GM21786 (cell line): ENCODE measurements around the gene MTHFD1.
A peak's percentile ranks its signal among the peaks of the same experiment; 100 is the strongest.

Experiments used
- ATAC-seq: cut with Tn5 transposase; IDR thresholded peaks from one replicate; pipeline ENCODE4 v1.9.1; 2021; ENCODE audit not compliant: unreplicated experiment

MTHFD1 gene

GRCh38 chr14:64488590-64489099 lies 100.5 kb downstream of the MTHFD1 start:
- ATAC-seq = no peak

GRCh38 chr14:64491637-64492036 lies 103.5 kb downstream of the MTHFD1 start:
- no peak for ATAC-seq

- ATAC-seq = no peak
Observed at GRCh38 chr14:64493455-64493854, 105.3 kb downstream of the MTHFD1 start.

DNA sequence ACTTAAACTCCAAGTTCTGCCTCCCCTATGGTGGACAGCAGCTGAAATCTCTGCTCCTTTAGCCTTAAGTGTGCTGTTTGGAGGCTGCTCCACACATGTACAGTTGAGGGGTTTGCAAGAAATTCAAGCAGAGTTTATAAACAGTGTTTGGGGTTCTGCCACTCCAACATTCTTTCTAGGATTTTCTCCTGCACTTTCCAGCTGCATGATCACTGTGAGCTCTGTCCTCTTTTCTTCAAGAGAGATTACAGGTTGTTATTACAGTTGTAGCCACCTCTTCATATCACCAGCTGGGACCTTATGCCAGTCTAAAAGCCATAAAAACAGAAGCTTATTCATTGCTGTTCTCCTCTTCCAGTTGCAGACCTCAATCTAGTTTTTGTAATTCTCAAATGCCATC lies 107.1 kb downstream of the MTHFD1 start:
- ATAC-seq = no peak

GRCh38 chr14:64496764-64497163 lies 108.6 kb downstream of the MTHFD1 start:
- ATAC-seq = no peak

DNA sequence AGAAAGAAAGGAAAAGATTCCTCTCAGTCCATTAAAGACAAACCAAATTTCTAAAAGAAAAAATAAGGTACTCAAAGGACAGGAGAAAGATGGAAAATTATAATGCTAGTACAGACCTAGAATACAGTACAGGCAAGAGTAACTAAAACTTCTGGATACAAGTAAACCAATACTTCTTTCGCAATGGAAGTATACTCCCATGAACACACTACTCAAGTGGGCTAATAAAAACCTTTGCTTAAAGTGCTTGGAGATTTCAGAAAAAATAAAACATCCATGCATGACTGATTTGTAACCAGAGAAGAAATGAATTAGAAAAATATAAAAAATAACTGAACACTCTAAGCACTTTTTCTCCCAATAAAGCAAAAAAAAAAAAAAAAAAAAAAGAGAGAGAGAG lies 111.9 kb downstream of the MTHFD1 start:
- ATAC-seq = no peak

- ATAC-seq = no peak
Observed at GRCh38 chr14:64501411-64502171, 113.4 kb downstream of the MTHFD1 start.

DNA sequence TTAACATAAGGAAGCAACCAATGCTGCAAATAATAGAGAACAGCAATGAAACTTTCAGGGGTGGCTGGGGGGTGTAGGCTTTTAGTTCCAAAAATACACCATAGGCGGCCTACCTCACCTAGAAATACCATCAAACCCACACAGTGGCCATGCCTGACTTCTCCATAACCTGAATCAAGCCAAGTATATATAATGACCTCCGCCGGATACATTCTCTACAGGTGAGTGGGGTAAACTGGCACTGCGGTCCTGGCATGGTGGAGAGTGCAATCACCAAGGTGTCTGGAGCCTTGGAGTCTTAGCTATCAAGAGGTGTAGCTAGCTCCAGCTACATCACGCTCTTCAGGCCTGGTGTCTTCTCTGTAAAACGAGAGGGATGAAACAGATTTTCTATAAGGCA lies 114.3 kb downstream of the MTHFD1 start:
- no peak for ATAC-seq

- ATAC-seq = peak; percentile 1
Observed at GRCh38 chr14:64502887-64503433, 114.8 kb downstream of the MTHFD1 start.

DNA sequence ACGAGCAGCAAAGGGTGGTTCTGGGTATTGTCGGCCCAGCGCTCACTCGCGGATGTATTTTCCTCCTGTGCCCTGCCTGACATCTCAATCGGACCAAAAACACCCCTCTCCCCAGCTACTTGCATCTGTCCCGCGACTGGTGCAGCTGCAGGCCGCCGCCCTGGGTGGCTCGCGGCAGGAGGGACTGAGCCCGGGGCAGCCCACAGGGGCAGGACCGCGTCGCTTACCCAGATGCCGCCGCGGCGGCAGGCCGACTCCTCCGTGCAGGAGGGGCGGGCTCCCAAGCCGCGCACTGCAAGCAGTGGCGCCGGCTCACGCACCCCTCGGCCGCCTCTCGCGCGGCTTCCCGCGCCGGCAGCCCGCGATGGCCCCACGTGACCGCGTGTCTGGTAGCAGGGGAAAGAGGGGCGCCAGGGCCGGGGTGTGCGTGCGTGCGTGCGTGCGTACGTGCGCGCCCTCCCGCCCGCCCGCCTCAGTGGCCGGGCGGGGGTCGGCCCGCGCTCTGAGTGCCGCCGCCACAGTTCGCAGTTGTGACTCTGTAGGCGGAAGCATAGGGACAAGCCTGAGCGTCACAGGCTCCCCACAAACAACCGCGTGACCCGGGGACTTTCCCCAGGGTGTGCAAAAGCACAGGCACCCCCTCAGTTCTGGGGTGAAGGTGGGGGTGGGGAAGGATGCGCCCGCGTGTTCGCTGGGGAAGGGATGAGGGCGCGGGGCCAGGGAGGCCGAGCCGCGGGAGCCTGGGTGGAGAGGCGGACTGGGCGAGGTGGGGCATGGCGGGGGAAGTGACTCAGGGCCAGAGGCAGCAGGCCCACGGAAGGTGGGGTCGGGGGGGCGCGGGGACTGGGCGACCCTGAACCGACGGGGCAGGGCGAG lies 115.5 kb downstream of the MTHFD1 start, which contains the start of gene ZBTB25:
ZBTB25 (minus strand) TSS at position 405 of the 876 bp plus-strand sequence. CDS start 13,305 bp downstream, outside the sequence.
- ATAC-seq = peak; percentile 59

GRCh38 chr14:64504310-64504896 lies 116.2 kb downstream of the MTHFD1 start, which contains the start of gene ZBTB1:
TSS of gene ZBTB1 (plus strand) at chr14:64504770. CDS start at chr14:64521505, 16,735 bp downstream.
- peak; percentile 23 for ATAC-seq

- peak; percentile 13 for ATAC-seq
Observed at GRCh38 chr14:64504897-64505794, 117.0 kb downstream of the MTHFD1 start.

GRCh38 chr14:64506721-64507120 lies 118.6 kb downstream of the MTHFD1 start:
- no peak for ATAC-seq

- ATAC-seq = no peak
Observed at GRCh38 chr14:64507376-64508156, 119.4 kb downstream of the MTHFD1 start.

GRCh38 chr14:64508215-64508776 lies 120.1 kb downstream of the MTHFD1 start:
- ATAC-seq = peak; percentile 15

DNA sequence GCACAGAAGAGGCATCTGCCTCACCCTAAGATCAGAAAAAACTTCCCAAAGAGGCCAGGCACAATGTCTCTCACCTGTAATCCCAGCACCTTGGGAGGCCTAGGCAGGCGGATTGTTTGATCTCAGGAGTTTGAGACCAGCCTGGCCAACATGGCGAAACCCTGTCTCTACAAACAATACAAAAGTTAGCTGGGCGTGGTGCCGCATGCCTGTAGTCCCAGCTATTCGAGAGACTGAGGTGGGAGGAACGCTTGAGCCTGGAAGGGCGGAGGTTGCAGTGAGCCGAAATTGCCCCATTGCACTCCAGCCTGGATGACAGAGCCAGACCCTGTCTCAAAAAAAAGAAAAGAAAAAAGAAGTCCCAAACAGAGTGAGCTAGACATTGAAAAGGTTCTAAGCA lies 120.9 kb downstream of the MTHFD1 start:
- ATAC-seq = no peak
